ENCODE results near the gene MGAT2. TPM values are rescaled to one million over a fixed set of nuclear protein-coding genes. Genes with fewer than 3 reads are reported as not detected.

Gene MGAT2
- total and polyA plus RNA-seq, 9 of the 15 experiments (the other 6 are each of a cell fraction or from before 2014, with no cell fraction given), result 0.03 to 33.3 (median 24.6) TPM; not detected in 1

GRCh38 chr14:49585803-49586672 is 34.6 kb upstream of the MGAT2 start, which contains the start of gene RPS29 (continued):
- peak; percentile 75 for TF ChIP-seq PRDM10 (IDR thresholded peaks at IDR 0.05; ENCODE audit: partially characterized antibody)
- TF ChIP-seq ZBED1 (IDR thresholded peaks at IDR 0.05), result no peak
- no peak for TF ChIP-seq ZNF146 (CRISPR knock-in tag; IDR thresholded peaks at IDR 0.05; ENCODE audit: unreplicated experiment)
- TF ChIP-seq GMEB1 (CRISPR knock-in tag; IDR thresholded peaks at IDR 0.05), result 0 out of 2 replicates have a peak, but pooled peaks have one; percentile 15
- TF ChIP-seq PTTG1 (tag; IDR thresholded peaks at IDR 0.05; ENCODE audit: low read depth), result no peak
- no peak for TF ChIP-seq RERE (CRISPR knock-in tag; IDR thresholded peaks at IDR 0.05; ENCODE audit: borderline replicate concordance)
- TF ChIP-seq ARID1B (IDR thresholded peaks at IDR 0.05), result peak; percentile 51; the same call in 1 of the 2 replicates
- no peak for TF ChIP-seq TFE3 (CRISPR knock-in tag; IDR thresholded peaks at IDR 0.05)
- TF ChIP-seq ZNF212 (CRISPR knock-in tag; IDR thresholded peaks at IDR 0.05), result no peak
- peak; percentile 92 for TF ChIP-seq ZBTB2 (IDR thresholded peaks at IDR 0.05)

Measured in K562 (cell line).